ENCODE results near the gene ELOVL5. TPM values are rescaled to one million over a fixed set of nuclear protein-coding genes. Genes with fewer than 3 reads are reported as not detected.
A peak's percentile ranks its signal among the peaks of the same experiment; 100 is the strongest.
"Not testable (repeated sequence)": the region's sequence is repeated elsewhere in the genome, so short reads cannot be mapped to it uniquely, and the experiment has no call there.

ELOVL5 gene
- total RNA-seq, 3 donors from 2014 or later: 89.4 to 115 (median 104) TPM

GRCh38 chr6:53311586-53311935, 37.2 kb downstream of the ELOVL5 start:
- H3K4me3 Mint-ChIP-seq: peak overlapping the region; percentile 22
- DNase-seq: no peak
- peaks cover 97% of the 10 kb centered on the region for H3K4me1 Mint-ChIP-seq (ENCODE audit: low read depth)
- peaks cover 13% of the 10 kb centered on the region for H3K36me3 Mint-ChIP-seq (ENCODE audit: insufficient read depth)
- no peaks in the 10 kb centered on the region for H3K9me3 Mint-ChIP-seq
- no peak for ATAC-seq
- H3K27me3 Mint-ChIP-seq (ENCODE audit: low read depth): no peaks in the 10 kb centered on the region

- DNase-seq (no peak), ATAC-seq (no peak)
- peaks cover 95% of the 10 kb centered on the region for H3K4me1 Mint-ChIP-seq (ENCODE audit: low read depth)
- peaks cover 10% of the 10 kb centered on the region for H3K36me3 Mint-ChIP-seq (ENCODE audit: insufficient read depth)
- no peaks in the 10 kb centered on the region for H3K9me3 Mint-ChIP-seq
- H3K27me3 Mint-ChIP-seq (ENCODE audit: low read depth): no peaks in the 10 kb centered on the region
- peak overlapping the region; percentile 22 for H3K4me3 Mint-ChIP-seq
These were observed 37.8 kb downstream of the ELOVL5 start for GRCh38 chr6:53310771-53311585.

GRCh38 chr6:53309901-53310300, 38.8 kb downstream of the ELOVL5 start:
- no peaks in the 10 kb centered on the region for H3K9me3 Mint-ChIP-seq
- H3K4me3 Mint-ChIP-seq: peak overlapping the region; percentile 17
- DNase-seq (no peak), ATAC-seq (no peak)
- H3K4me1 Mint-ChIP-seq (ENCODE audit: low read depth): peaks cover 84% of the 10 kb centered on the region
- peaks cover 10% of the 10 kb centered on the region for H3K36me3 Mint-ChIP-seq (ENCODE audit: insufficient read depth)
- no peaks in the 10 kb centered on the region for H3K27me3 Mint-ChIP-seq (ENCODE audit: low read depth)

GRCh38 chr6:53309059-53309900, 39.5 kb downstream of the ELOVL5 start:
- H3K4me3 Mint-ChIP-seq: no peak overlapping the region
- DNase-seq: no peak
- peaks cover 83% of the 10 kb centered on the region for H3K4me1 Mint-ChIP-seq (ENCODE audit: low read depth)

GRCh38 chr6:53306819-53307347, 41.9 kb downstream of the ELOVL5 start:
- no peak overlapping the region for H3K4me3 Mint-ChIP-seq
- ATAC-seq (peak; percentile 93), DNase-seq (no peak)
- H3K4me1 Mint-ChIP-seq (ENCODE audit: low read depth): peaks cover 82% of the 10 kb centered on the region
- peaks cover 7% of the 10 kb centered on the region for H3K36me3 Mint-ChIP-seq (ENCODE audit: insufficient read depth)
- no peaks in the 10 kb centered on the region for H3K27me3 Mint-ChIP-seq (ENCODE audit: low read depth)
- no peaks in the 10 kb centered on the region for H3K9me3 Mint-ChIP-seq

More at GRCh38 chr6:53309059-53309900, 39.5 kb downstream of the ELOVL5 start:
- ATAC-seq: no peak
- Mint-ChIP-seq H3K9me3 (no peaks in the 10 kb centered on the region), H3K27me3 (ENCODE audit: low read depth) (no peaks in the 10 kb centered on the region), H3K36me3 (ENCODE audit: insufficient read depth) (peaks cover 12% of the 10 kb centered on the region)

GRCh38 chr6:53306217-53306616, 42.5 kb downstream of the ELOVL5 start:
- DNase-seq; H3K27me3 Mint-ChIP-seq (ENCODE audit: low read depth); ATAC-seq; H3K9me3 Mint-ChIP-seq; H3K36me3 Mint-ChIP-seq (ENCODE audit: insufficient read depth); H3K4me3 Mint-ChIP-seq: not testable (repeated sequence)
- H3K4me1 Mint-ChIP-seq (ENCODE audit: low read depth): peaks cover 84% of the 10 kb centered on the region

GRCh38 chr6:53305506-53306005, 43.2 kb downstream of the ELOVL5 start:
- not testable (repeated sequence) for H3K4me3 Mint-ChIP-seq; H3K27me3 Mint-ChIP-seq (ENCODE audit: low read depth); H3K9me3 Mint-ChIP-seq; DNase-seq; H3K36me3 Mint-ChIP-seq (ENCODE audit: insufficient read depth); ATAC-seq
- peaks cover 84% of the 10 kb centered on the region for H3K4me1 Mint-ChIP-seq (ENCODE audit: low read depth)

GRCh38 chr6:53304953-53305352, 43.8 kb downstream of the ELOVL5 start:
- not testable (repeated sequence) for DNase-seq; H3K4me3 Mint-ChIP-seq; ATAC-seq; H3K36me3 Mint-ChIP-seq (ENCODE audit: insufficient read depth); H3K9me3 Mint-ChIP-seq; H3K27me3 Mint-ChIP-seq (ENCODE audit: low read depth)
- peaks cover 84% of the 10 kb centered on the region for H3K4me1 Mint-ChIP-seq (ENCODE audit: low read depth)

- peaks cover 5% of the 10 kb centered on the region for H3K36me3 Mint-ChIP-seq (ENCODE audit: insufficient read depth)
- ATAC-seq (peak; percentile 21 to 22), DNase-seq (no peak)
- H3K27me3 Mint-ChIP-seq (ENCODE audit: low read depth): no peaks in the 10 kb centered on the region
- H3K9me3 Mint-ChIP-seq: no peaks in the 10 kb centered on the region
- H3K4me3 Mint-ChIP-seq: peak overlapping the region; percentile 68
- peaks cover 82% of the 10 kb centered on the region for H3K4me1 Mint-ChIP-seq (ENCODE audit: low read depth)
These were observed 45.9 kb downstream of the ELOVL5 start for GRCh38 chr6:53302678-53303360.

- DNase-seq: no peak
- no peaks in the 10 kb centered on the region for H3K9me3 Mint-ChIP-seq
- peaks cover 5% of the 10 kb centered on the region for H3K36me3 Mint-ChIP-seq (ENCODE audit: insufficient read depth)
- ATAC-seq: no peak
- peaks cover 82% of the 10 kb centered on the region for H3K4me1 Mint-ChIP-seq (ENCODE audit: low read depth)
- H3K27me3 Mint-ChIP-seq (ENCODE audit: low read depth): no peaks in the 10 kb centered on the region
- H3K4me3 Mint-ChIP-seq: peak overlapping the region; percentile 17
These were observed 46.8 kb downstream of the ELOVL5 start for GRCh38 chr6:53301801-53302537.

- peak; percentile 30 to 31 for ATAC-seq
- Mint-ChIP-seq H3K27me3 (ENCODE audit: low read depth) (no peaks in the 10 kb centered on the region), H3K4me3 (peak overlapping the region; percentile 21), H3K9me3 (no peaks in the 10 kb centered on the region), H3K36me3 (ENCODE audit: insufficient read depth) (peaks cover 5% of the 10 kb centered on the region), H3K4me1 (ENCODE audit: low read depth) (peaks cover 82% of the 10 kb centered on the region)
- no peak for DNase-seq
These were observed 47.8 kb downstream of the ELOVL5 start for GRCh38 chr6:53300656-53301551.

GRCh38 chr6:53299331-53300005, 49.3 kb downstream of the ELOVL5 start:
- no peak for ATAC-seq
- DNase-seq: no peak
- no peaks in the 10 kb centered on the region for H3K9me3 Mint-ChIP-seq
- no peak overlapping the region for H3K4me3 Mint-ChIP-seq
- peaks cover 3% of the 10 kb centered on the region for H3K36me3 Mint-ChIP-seq (ENCODE audit: insufficient read depth)
- peaks cover 92% of the 10 kb centered on the region for H3K4me1 Mint-ChIP-seq (ENCODE audit: low read depth)
- no peaks in the 10 kb centered on the region for H3K27me3 Mint-ChIP-seq (ENCODE audit: low read depth)

Data from activated T-cell treated with anti-CD3 and anti-CD28 coated beads, Interleukin-2, amount 50 U/mL, for 4 hours (primary cell).